ENCODE measurements around the gene ZIC2. TPM values are rescaled to one million over a fixed set of nuclear protein-coding genes. Genes with fewer than 3 reads are reported as not detected.

ZIC2 gene
- total RNA-seq, 1 donor from 2014 or later = 52.4 TPM

GRCh38 chr13:99973163-99973807, 8.3 kb upstream of the ZIC2 start:
- no peak overlapping the region for H3K9ac ChIP-seq
- Mint-ChIP-seq H3K27ac (peak overlapping the region; percentile 57), H3K27me3 (ENCODE audit: insufficient read depth, low read depth) (peaks cover 19% of the 10 kb centered on the region), H3K4me1 (peaks cover 56% of the 10 kb centered on the region), H3K36me3 (peaks cover 13% of the 10 kb centered on the region), H3K4me3 (peak overlapping the region; percentile 89), H3K9me3 (peaks cover 9% of the 10 kb centered on the region)
- H2AFZ ChIP-seq (replicated peaks) = no peak overlapping the region
- peaks cover 88% of the 10 kb centered on the region for H3F3A ChIP-seq (ENCODE audit: low read depth)
- H3K27me3 ChIP-seq = peaks cover 61% of the 10 kb centered on the region
- H3K9me3 ChIP-seq (ENCODE audit: low read depth) = no peaks in the 10 kb centered on the region
- peaks cover 51% of the 10 kb centered on the region for H3K4me1 ChIP-seq
- no peak for DNase-seq (ENCODE audit: low spot score)
- no peaks in the 10 kb centered on the region for H3K36me3 ChIP-seq
- H4K20me1 ChIP-seq (ENCODE audit: low read depth) = peaks cover 86% of the 10 kb centered on the region
- H3K27ac ChIP-seq = no peak overlapping the region
- no peak for TF ChIP-seq EZH2phosphoT487 (IDR thresholded peaks at IDR 0.05)
- TF ChIP-seq CTCF (IDR thresholded peaks at IDR 0.05) = no peak
- TF ChIP-seq EZH2 (IDR thresholded peaks at IDR 0.05) = no peak
- H3K4me3 ChIP-seq = peak overlapping the region; percentile 96
- peak overlapping the region; percentile 79 for H3K4me2 ChIP-seq
- H3K79me2 ChIP-seq (ENCODE audit: low read depth) = peaks cover 88% of the 10 kb centered on the region

- H3K4me2 ChIP-seq = peak overlapping the region; percentile 79
- H3K27me3 ChIP-seq = peaks cover 66% of the 10 kb centered on the region
Observed at GRCh38 chr13:99973808-99974185, 7.8 kb upstream of the ZIC2 start.

GRCh38 chr13:99974296-99974938, 7.2 kb upstream of the ZIC2 start:
- Histone ChIP-seq H4K20me1 (ENCODE audit: low read depth) (peaks cover 86% of the 10 kb centered on the region), H3K27ac (no peak overlapping the region), H2AFZ (replicated peaks) (no peak overlapping the region), H3K27me3 (peaks cover 68% of the 10 kb centered on the region), H3K79me2 (ENCODE audit: low read depth) (peaks cover 88% of the 10 kb centered on the region), H3K9ac (no peak overlapping the region), H3K4me2 (peak overlapping the region; percentile 79), H3K4me3 (peak overlapping the region; percentile 26), H3F3A (ENCODE audit: low read depth) (peaks cover 92% of the 10 kb centered on the region), H3K9me3 (ENCODE audit: low read depth) (no peaks in the 10 kb centered on the region), H3K36me3 (no peaks in the 10 kb centered on the region), H3K4me1 (peaks cover 54% of the 10 kb centered on the region)
- Mint-ChIP-seq H3K4me3 (peak overlapping the region; percentile 89), H3K36me3 (peaks cover 7% of the 10 kb centered on the region), H3K27ac (no peak overlapping the region), H3K4me1 (peaks cover 56% of the 10 kb centered on the region), H3K9me3 (peaks cover 4% of the 10 kb centered on the region), H3K27me3 (ENCODE audit: insufficient read depth, low read depth) (peaks cover 21% of the 10 kb centered on the region)
- TF ChIP-seq CTCF (IDR thresholded peaks at IDR 0.05) (no peak), EZH2 (IDR thresholded peaks at IDR 0.05) (peak; percentile 52)
- DNase-seq (ENCODE audit: low spot score) = peak; percentile 41

More at GRCh38 chr13:99973808-99974185, 7.8 kb upstream of the ZIC2 start:
- H3K27ac Mint-ChIP-seq = no peak overlapping the region
- Histone ChIP-seq H3K4me3 (peak overlapping the region; percentile 26), H2AFZ (replicated peaks) (no peak overlapping the region), H3K27ac (no peak overlapping the region), H3K79me2 (ENCODE audit: low read depth) (peaks cover 88% of the 10 kb centered on the region), H3K4me1 (peaks cover 53% of the 10 kb centered on the region), H3K9me3 (ENCODE audit: low read depth) (no peaks in the 10 kb centered on the region), H4K20me1 (ENCODE audit: low read depth) (peaks cover 86% of the 10 kb centered on the region), H3K9ac (no peak overlapping the region), H3K36me3 (no peaks in the 10 kb centered on the region), H3F3A (ENCODE audit: low read depth) (peaks cover 92% of the 10 kb centered on the region)
- H3K4me1 Mint-ChIP-seq = peaks cover 56% of the 10 kb centered on the region
- TF ChIP-seq EZH2 (IDR thresholded peaks at IDR 0.05) (no peak), CTCF (IDR thresholded peaks at IDR 0.05) (no peak), EZH2phosphoT487 (IDR thresholded peaks at IDR 0.05) (no peak)
- H3K36me3 Mint-ChIP-seq = peaks cover 13% of the 10 kb centered on the region
- peaks cover 9% of the 10 kb centered on the region for H3K9me3 Mint-ChIP-seq
- no peak for DNase-seq (ENCODE audit: low spot score)
- peak overlapping the region; percentile 89 for H3K4me3 Mint-ChIP-seq
- peaks cover 20% of the 10 kb centered on the region for H3K27me3 Mint-ChIP-seq (ENCODE audit: insufficient read depth, low read depth)

Measured in neural progenitor cell (in vitro differentiated cells).